H1 (cell line): Measurements from ENCODE around the gene FAAH. TPM values are rescaled to one million over a fixed set of nuclear protein-coding genes. Genes with fewer than 3 reads are reported as not detected.

Experiments used
- ATF3 ChIP-seq: IDR thresholded peaks from 2 replicates; pipeline ENCODE4 v1.6.1; 2011; ENCODE audit warnings: low read depth, mild to moderate bottlenecking, low read length; ENCODE audit not compliant: insufficient read depth
- CHD7 ChIP-seq: fragments of 300-600 bp; sonication (generic); IDR thresholded peaks from 2 replicates; pipeline ENCODE4 v1.7.1; 2012; ENCODE audit warnings: low read length, moderate library complexity, mild to moderate bottlenecking, inconsistent platforms; ENCODE audit not compliant: insufficient replicate concordance
- CREB1 ChIP-seq: IDR thresholded peaks from 2 replicates; pipeline ENCODE4 v1.6.1; 2012; ENCODE audit warnings: inconsistent platforms
- MAX ChIP-seq: IDR thresholded peaks from 2 replicates; pipeline ENCODE4 v1.6.1; 2012; ENCODE audit warnings: inconsistent platforms
- POLR2A ChIP-seq, 2 experiments: IDR thresholded peaks; 1 replicate in 1 of 2; 2 replicates in 1 of 2; pipeline ENCODE4 v1.6.1; 2011; ENCODE audit warnings: low read depth in 2 of 2, low read length in 2 of 2, mild to moderate bottlenecking in 2 of 2; ENCODE audit errors: control extremely low read depth in 1 of 2
- POLR2AphosphoS5 ChIP-seq: IDR thresholded peaks from 2 replicates; pipeline ENCODE4 v1.6.1; 2011; ENCODE audit warnings: low read depth, low read length
- SAP30 ChIP-seq: fragments of 300-600 bp; sonication (generic); IDR thresholded peaks from 2 replicates; pipeline ENCODE4 v1.7.1; 2012; ENCODE audit warnings: low read length, moderate library complexity, mild to moderate bottlenecking, inconsistent platforms; ENCODE audit not compliant: insufficient read depth, insufficient replicate concordance
- SIN3A ChIP-seq, 2 experiments: IDR thresholded peaks in 1 of 2; conservative IDR thresholded peaks in 1 of 2; 2 replicates each; pipeline ENCODE4 v1.6.1; 2011 to 2012; ENCODE audit warnings: low read length in 2 of 2, improper control_type of control experiment in 1 of 2, low read depth in 1 of 2, mild to moderate bottlenecking in 1 of 2
- TAF7 ChIP-seq: optimal IDR thresholded peaks from 2 replicates; pipeline ENCODE3; 2011; ENCODE audit warnings: low read depth, mild to moderate bottlenecking, inconsistent platforms, low read length, moderate library complexity, borderline replicate concordance
- polyA plus RNA-seq, 7 experiments: library from polyadenylated mRNA; depleted of rRNA in 3 of 7; stranded (reverse) in 5 of 7; unstranded in 2 of 7; fragments of >200 nt in 5 of 7; fragments of 200-250 nt in 2 of 7; gene quantifications; 1 replicate in 5 of 7; 2 replicates in 1 of 7; 4 replicates in 1 of 7; pipeline versions ENCODE4 v1.2.1 to v1.2.3, GENCODE V29; 2011 to 2013; ENCODE audit warnings: missing spikeins in 2 of 7, mixed read lengths in 2 of 7
- total RNA-seq: library from RNA; stranded (reverse); fragmentation: NEBNext Ultra II Directional; extraction: Animal tissue kit (Norgen Biotek cat#: 25700); gene quantifications from 2 replicates; pipeline ENCODE4 v1.2.1, GENCODE V29; 2021

Gene FAAH
- total and polyA plus RNA-seq, 2 of the 8 experiments (the other 6 are each of a cell fraction or from before 2014, with no cell fraction given): 41.2 to 47.3 TPM

DNA sequence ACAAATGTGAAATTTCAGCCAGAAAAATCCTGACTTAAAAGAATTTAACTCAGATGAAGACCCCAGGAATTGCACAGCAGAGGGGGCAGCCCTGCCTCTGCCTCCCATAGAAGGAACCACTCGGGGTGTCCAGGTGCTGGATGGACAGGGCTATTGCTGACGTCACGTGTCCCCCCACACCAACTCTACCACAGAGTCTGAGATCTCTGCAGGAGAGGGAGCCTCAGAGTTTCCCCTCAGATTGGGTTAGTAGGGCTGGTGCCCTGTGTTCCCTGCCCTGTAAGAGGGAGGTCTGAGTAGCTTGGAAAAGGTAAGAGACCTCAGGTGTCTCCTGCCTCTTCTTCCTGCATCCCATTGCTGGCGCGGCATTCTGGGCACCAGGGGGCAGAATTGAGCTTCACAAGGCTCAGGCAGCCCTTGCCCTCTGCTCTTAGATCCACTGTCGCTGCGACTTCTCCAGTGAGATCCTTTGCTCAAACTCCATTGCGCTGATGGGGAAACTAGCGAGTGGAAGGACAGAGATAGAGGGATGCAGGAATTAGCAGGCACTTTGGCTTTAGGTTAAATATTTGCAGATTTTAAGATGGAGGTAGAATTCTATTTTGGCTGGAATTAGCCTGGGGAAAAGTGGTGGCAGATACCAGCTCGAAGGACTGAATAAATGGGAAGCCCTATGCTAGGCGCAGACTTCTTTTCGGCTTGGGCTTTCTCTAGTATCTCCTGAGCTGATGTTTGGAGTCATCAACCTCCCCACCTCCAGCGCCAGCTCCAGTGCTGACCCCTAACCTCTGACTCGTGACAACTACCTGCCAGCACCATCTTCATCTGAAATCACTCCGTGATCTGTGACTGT is 52.8 kb downstream of the FAAH start (continued):
- TF ChIP-seq CHD7 (no peak), POLR2A (IDR thresholded peaks at IDR 0.05; ENCODE audit: control extremely low read depth in 1 of 2, low read depth in 2 of 2, low read length in 2 of 2) (no peak), ATF3 (no peak), SAP30 (no peak), CREB1 (no peak), MAX (peak; percentile 23; the same call in 1 of the 2 replicates), POLR2AphosphoS5 (no peak), SIN3A (conservative IDR thresholded peaks at IDR 0.05 in 1 of 2, IDR thresholded peaks at IDR 0.05 in 1 of 2; ENCODE audit: low read depth in 1 of 2, low read length in 2 of 2) (peak in 1 of 2 experiments; percentile 58; a peak in 1 of 4 replicates), TAF7 (no peak)
